ENCODE results near the gene SLC35F2. TPM values are rescaled to one million over a fixed set of nuclear protein-coding genes. Genes with fewer than 3 reads are reported as not detected.

SLC35F2 gene
- total and polyA plus RNA-seq, 2 of the 4 experiments (the other 2 are of a cell fraction): 4.9 to 15.4 TPM

DNA sequence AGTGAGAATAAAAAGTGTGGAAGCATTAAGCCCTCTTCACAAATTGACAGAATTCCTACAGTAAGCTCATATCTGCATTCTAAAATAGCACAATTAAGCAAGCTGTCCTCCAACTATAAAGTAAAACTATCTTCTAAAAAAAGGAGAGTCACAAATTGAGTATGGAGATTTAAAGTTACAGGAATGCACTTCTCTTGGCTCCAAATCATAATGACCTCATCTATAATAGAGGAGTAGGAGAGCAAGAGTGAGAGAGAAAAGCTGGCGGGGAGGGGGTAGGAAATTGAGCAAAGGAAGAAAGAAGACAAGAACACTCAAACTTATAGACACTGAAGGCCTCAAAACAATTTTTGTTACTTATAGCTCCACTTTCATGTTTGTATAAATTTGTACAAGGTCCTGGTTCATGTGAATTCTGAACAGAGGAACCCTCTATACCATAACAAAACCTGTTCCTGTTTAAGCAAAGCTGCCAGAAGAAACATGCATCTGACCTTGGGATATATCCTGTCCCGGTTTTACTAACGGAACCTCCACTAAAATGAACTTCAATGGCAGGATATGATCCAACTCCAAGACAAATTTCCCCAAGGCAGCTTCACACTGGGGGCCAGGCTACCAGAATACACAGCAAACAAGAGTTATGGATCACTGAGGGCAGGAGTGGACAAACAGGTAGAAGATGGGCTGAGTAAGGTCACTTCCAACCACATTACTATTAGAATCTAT is 37.2 kb downstream of the SLC35F2 start:
- BruUV-seq (replicated peaks): no TSS peak
- Histone ChIP-seq H3K9me3 (ENCODE audit: control insufficient read depth, insufficient read depth, low read length) (no peaks in the 10 kb centered on the region), H3K18ac (ENCODE audit: low read depth, low read length) (no peak overlapping the region), H3K79me1 (ENCODE audit: low read depth in 1 of 2, low read length in 2 of 2) (peaks cover 0 to 4% of the 10 kb centered on the region in 2 experiments; a peak in 1 of 4 replicates), H3K9me1 (ENCODE audit: insufficient read depth, low read length) (no peaks in the 10 kb centered on the region; the same call in 1 of the 2 replicates), H2AFZ (replicated peaks; ENCODE audit: low read length, poor library complexity) (no peak overlapping the region), H3K27ac (ENCODE audit: insufficient read depth, low read length) (no peak overlapping the region), H3K4me2 (ENCODE audit: low read depth, low read length) (no peak overlapping the region), H4K20me1 (ENCODE audit: insufficient read depth, low read length) (no peaks in the 10 kb centered on the region), H2BK5ac (ENCODE audit: low read depth, low read length, poor library complexity, severe bottlenecking) (no peak overlapping the region), H3K56ac (ENCODE audit: extremely low read depth, insufficient read depth, low read length) (no peak overlapping the region), H2AK5ac (ENCODE audit: low read depth, low read length) (no peak overlapping the region), H2BK20ac (ENCODE audit: low read depth, low read length) (no peak overlapping the region), H3K36me3 (ENCODE audit: control insufficient read depth, insufficient read depth, low read length) (no peaks in the 10 kb centered on the region), H2BK15ac (ENCODE audit: low read depth, low read length) (no peak overlapping the region), H3K4me1 (ENCODE audit: control insufficient read depth, insufficient read depth, low read length) (no peaks in the 10 kb centered on the region), H4K8ac (ENCODE audit: low read depth in 2 of 2, low read length in 2 of 2) (no peak overlapping the region), H2AK9ac (replicated peaks; ENCODE audit: low read depth, low read length, poor library complexity) (no peak overlapping the region), H2BK120ac (ENCODE audit: low read depth, low read length) (no peak overlapping the region), H3K9ac (ENCODE audit: low read depth, low read length) (no peak overlapping the region), H4K5ac (ENCODE audit: low read depth, low read length) (no peak overlapping the region), H3K14ac (replicated peaks; ENCODE audit: low read depth, low read length) (no peak overlapping the region; the same call in 1 of the 2 replicates), H3K4me3 (ENCODE audit: insufficient read depth, low read depth, low read length) (no peak overlapping the region), H3K23ac (ENCODE audit: low read depth, low read length) (no peak overlapping the region), H3K27me3 (ENCODE audit: control insufficient read depth, insufficient read depth, low read length) (no peaks in the 10 kb centered on the region), H4K91ac (ENCODE audit: insufficient read depth, low read depth, low read length) (no peak overlapping the region), H3K4ac (ENCODE audit: low read depth, low read length) (no peak overlapping the region)
- ChIA-PET CTCF (interaction anchor here (0.8 to 1.1 kb wide), 2 partner anchors 11 to 49 kb away, joined by 3 read pairs; no protein-coding TSS in a partner anchor), POLR2A (ENCODE audit: unreplicated experiment) (interaction anchor here (0.5 kb wide), 1 partner anchor 31 kb away, joined by 7 read pairs; no protein-coding TSS in a partner anchor)
- intact Hi-C loops (cut with micrococcal nuclease): no loop called here
- WGBS, 2 experiments (ENCODE audit: extremely low coverage in 2 of 2, insufficient read length in 1 of 2): no CpG with 5 or more reads among the region's 3 CpGs
- ATAC-seq (ENCODE audit: low read depth) (peak; percentile 71), DNase-seq (peak; percentile 50)
- no peak for TF ChIP-seq SMC3 (IDR thresholded peaks at IDR 0.05; ENCODE audit: low read depth, low read length)
- TF ChIP-seq, protein P1, sequence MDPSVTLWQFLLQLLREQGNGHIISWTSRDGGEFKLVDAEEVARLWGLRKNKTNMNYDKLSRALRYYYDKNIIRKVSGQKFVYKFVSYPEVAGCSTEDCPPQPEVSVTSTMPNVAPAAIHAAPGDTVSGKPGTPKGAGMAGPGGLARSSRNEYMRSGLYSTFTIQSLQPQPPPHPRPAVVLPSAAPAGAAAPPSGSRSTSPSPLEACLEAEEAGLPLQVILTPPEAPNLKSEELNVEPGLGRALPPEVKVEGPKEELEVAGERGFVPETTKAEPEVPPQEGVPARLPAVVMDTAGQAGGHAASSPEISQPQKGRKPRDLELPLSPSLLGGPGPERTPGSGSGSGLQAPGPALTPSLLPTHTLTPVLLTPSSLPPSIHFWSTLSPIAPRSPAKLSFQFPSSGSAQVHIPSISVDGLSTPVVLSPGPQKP (IDR thresholded peaks at IDR 0.05; ENCODE audit: borderline replicate concordance, low read depth, low read length): no peak
- peak; percentile 16; the same call in 1 of the 2 replicates for TF ChIP-seq MAZ (IDR thresholded peaks at IDR 0.05; ENCODE audit: borderline replicate concordance, low read depth, low read length)
- no peak for TF ChIP-seq RAD21 (IDR thresholded peaks at IDR 0.05; ENCODE audit: low read length)
- dilution Hi-C loops (cut with HindIII; ENCODE audit: low sequenced_read_pairs, unreplicated experiment): no loop called here
- in situ Hi-C loops (cut with MboI; ENCODE audit: low sequenced_read_pairs): no loop called here

All from IMR-90 (cell line).